ENCODE data around the gene NFXL1. TPM values are rescaled to one million over a fixed set of nuclear protein-coding genes. Genes with fewer than 3 reads are reported as not detected.

Gene NFXL1
- total RNA-seq: 8.9 and 14.6 TPM in 2 replicates

GRCh38 chr4:47914220-47914925 lies at the start of gene NFXL1:
Gene NFXL1, minus strand, starts transcription at chr4:47914583. Its CDS starts 380 bp downstream, at chr4:47914203.

DNA sequence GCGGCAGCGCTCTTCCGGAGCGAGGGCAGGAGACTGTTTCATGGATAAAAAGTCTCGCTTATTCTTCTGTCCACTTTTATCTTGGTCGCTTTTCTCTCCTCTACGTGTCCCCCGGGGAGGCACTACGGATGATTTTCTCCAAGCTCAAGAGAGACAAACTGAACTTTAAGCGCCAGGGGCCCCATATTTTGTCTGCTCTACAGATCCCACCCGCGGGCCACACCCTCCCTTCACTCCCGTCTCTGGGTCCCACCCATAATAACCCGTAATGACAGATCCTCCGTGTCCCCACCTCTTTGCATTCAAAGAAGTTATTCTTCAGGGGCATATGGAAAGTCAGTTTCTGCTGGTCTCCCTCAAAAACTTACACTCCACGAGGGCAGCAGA lies 76.5 kb downstream of the NFXL1 start, which contains the start of gene CORIN:
TSS of gene CORIN (minus strand) at position 160 of the 387 bp plus-strand sequence. CDS start at position 42, 118 bp downstream.

Other genes starting within 250 kb of the NFXL1 start
- gene CORIN, start 76.5 kb downstream of the NFXL1 start, total RNA-seq: 1.1 and 6.8 TPM in 2 replicates
- gene CNGA1, start 102.1 kb upstream of the NFXL1 start, total RNA-seq: not detected in 2 replicates
- under 0.01 and 0.36 TPM in 2 replicates for gene NIPAL1, start 102.2 kb upstream of the NFXL1 start, total RNA-seq
- 0.32 and 1.6 TPM in 2 replicates for gene TXK, start 219.7 kb upstream of the NFXL1 start, total RNA-seq